CD8-positive, alpha-beta memory T cell (primary cell): ENCODE data around the gene ZBTB6. TPM values are rescaled to one million over a fixed set of nuclear protein-coding genes. Genes with fewer than 3 reads are reported as not detected.

Source experiments
- polyA plus RNA-seq: library from polyadenylated mRNA; unstranded; fragments of 300-500 nt; fragmentation: Illumina TruSeq; gene quantifications from one replicate; pipeline ENCODE4 v1.2.3, GENCODE V29; 2021
- total RNA-seq, 2 experiments: library from RNA; stranded (reverse); gene quantifications; one replicate each; pipeline ENCODE4 v1.2.3, GENCODE V29; 2021

ZBTB6 gene
- total and polyA plus RNA-seq, 3 experiments from 2014 or later = 2.7 to 12.6 (median 11.6) TPM

Other genes with a start within 250 kb of the ZBTB6 start
- not detected for gene OR1L3, start 238.2 kb downstream of the ZBTB6 start, total RNA-seq
- not detected for gene OR1L3, start 238.2 kb downstream of the ZBTB6 start, polyA plus RNA-seq
- gene OR1L4, start 189.3 kb downstream of the ZBTB6 start, total RNA-seq = not detected
- not detected for gene OR1L4, start 189.3 kb downstream of the ZBTB6 start, polyA plus RNA-seq
- gene OR1L6, start 171.0 kb downstream of the ZBTB6 start, total RNA-seq = not detected
- gene OR1L6, start 171.0 kb downstream of the ZBTB6 start, polyA plus RNA-seq = not detected
- not detected for gene OR5C1, start 124.4 kb downstream of the ZBTB6 start, total RNA-seq
- not detected for gene OR5C1, start 124.4 kb downstream of the ZBTB6 start, polyA plus RNA-seq
- gene OR1K1, start 113.2 kb downstream of the ZBTB6 start, total RNA-seq = not detected
- gene OR1K1, start 113.2 kb downstream of the ZBTB6 start, polyA plus RNA-seq = not detected
- gene PDCL, start 84.7 kb downstream of the ZBTB6 start, total RNA-seq = 10 to 100 TPM; 18.2 to 18.7 TPM
- 9.8 TPM for gene PDCL, start 84.7 kb downstream of the ZBTB6 start, polyA plus RNA-seq
- gene RC3H2, start 8.0 kb downstream of the ZBTB6 start, total RNA-seq = 10 to 100 TPM; 32.1 to 34.4 TPM
- gene RC3H2, start 8.0 kb downstream of the ZBTB6 start, polyA plus RNA-seq = 34.0 TPM
- gene ZBTB26, start 18.2 kb upstream of the ZBTB6 start, total RNA-seq = 1 to 10 TPM; 4.8 to 5.4 TPM
- gene ZBTB26, start 18.2 kb upstream of the ZBTB6 start, polyA plus RNA-seq = 0.49 TPM
- gene RABGAP1, start 27.7 kb upstream of the ZBTB6 start, total RNA-seq = 10 to 100 TPM; 20.7 to 22.2 TPM
- 24.3 TPM for gene RABGAP1, start 27.7 kb upstream of the ZBTB6 start, polyA plus RNA-seq
- under 1 TPM; 0.35 to 0.61 TPM for gene GPR21, start 120.3 kb upstream of the ZBTB6 start, total RNA-seq
- not detected for gene GPR21, start 120.3 kb upstream of the ZBTB6 start, polyA plus RNA-seq